Superior temporal gyrus (tissue), 1 donor: ENCODE data around the gene DHDDS.
"Not testable (repeated sequence)": the region's sequence is repeated elsewhere in the genome, so short reads cannot be mapped to it uniquely, and the experiment has no call there.

Experiments used
- DNase-seq: peaks from one replicate; pipeline ENCODE4 v3.0.0-alpha.2; 2016; ENCODE audit errors: extremely low spot score

Gene DHDDS, protein sequence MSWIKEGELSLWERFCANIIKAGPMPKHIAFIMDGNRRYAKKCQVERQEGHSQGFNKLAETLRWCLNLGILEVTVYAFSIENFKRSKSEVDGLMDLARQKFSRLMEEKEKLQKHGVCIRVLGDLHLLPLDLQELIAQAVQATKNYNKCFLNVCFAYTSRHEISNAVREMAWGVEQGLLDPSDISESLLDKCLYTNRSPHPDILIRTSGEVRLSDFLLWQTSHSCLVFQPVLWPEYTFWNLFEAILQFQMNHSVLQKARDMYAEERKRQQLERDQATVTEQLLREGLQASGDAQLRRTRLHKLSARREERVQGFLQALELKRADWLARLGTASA

GRCh38 chr1:26431979-26432695, at the start of gene DHDDS:
Gene DHDDS, plus strand, starts transcription at chr1:26432321. Its CDS starts 625 bp downstream, at chr1:26432946.
- peak; percentile 98 for DNase-seq

GRCh38 chr1:26384076-26384475, 48.0 kb upstream of the DHDDS start:
- DNase-seq, result no peak

DNA sequence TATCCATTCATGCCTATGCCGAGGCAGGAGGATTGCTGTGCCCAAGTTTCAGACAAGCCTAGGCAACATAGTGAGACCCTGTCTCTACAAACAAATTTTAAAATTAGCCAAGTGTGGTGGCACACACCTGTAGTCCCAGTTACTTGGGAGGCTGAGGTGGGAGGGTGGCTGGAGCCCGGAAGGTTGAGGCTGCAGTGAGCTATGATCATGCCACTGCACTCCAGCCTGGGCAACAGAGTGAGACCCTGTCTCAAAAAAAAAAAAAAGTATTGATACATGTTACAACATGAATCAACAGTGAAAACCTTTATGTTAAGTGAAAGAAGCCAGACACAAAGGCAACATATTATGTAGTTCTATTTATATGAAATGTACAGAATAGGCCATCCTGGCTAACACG, 47.1 kb upstream of the DHDDS start:
- DNase-seq, result not testable (repeated sequence)

- no peak for DNase-seq
Observed at GRCh38 chr1:26387447-26387846, 44.7 kb upstream of the DHDDS start.

DNA sequence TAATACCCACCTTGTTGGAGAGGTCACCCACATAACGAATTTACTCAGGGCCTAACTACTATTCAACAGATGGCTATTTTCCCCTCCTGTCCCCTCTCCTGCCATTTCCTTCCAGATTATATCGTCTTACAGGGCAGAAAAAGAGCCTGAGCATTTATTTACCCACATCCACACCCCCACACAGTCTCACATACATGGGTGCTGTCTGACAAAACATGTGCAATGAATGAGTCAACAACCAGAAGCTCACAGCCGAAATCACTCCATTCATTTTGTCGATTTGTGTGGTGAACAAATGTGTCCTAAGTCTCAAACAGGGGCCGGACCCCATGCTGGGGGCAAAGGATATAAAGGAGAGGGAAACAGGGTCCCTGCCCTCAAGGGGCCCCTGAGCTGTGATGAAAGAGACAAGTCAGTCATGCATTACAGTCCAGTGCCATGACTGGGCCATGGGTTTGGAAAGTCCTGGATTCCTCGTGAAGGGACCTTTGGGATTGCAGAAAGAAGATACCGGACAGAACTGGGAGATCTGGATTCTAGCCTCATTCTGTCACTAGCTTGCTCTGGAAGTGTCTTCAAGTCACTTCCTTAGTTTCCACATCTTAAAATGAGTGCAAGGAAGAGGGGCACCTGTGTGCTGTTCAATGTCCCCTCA, 43.2 kb upstream of the DHDDS start:
- DNase-seq, result no peak

DNA sequence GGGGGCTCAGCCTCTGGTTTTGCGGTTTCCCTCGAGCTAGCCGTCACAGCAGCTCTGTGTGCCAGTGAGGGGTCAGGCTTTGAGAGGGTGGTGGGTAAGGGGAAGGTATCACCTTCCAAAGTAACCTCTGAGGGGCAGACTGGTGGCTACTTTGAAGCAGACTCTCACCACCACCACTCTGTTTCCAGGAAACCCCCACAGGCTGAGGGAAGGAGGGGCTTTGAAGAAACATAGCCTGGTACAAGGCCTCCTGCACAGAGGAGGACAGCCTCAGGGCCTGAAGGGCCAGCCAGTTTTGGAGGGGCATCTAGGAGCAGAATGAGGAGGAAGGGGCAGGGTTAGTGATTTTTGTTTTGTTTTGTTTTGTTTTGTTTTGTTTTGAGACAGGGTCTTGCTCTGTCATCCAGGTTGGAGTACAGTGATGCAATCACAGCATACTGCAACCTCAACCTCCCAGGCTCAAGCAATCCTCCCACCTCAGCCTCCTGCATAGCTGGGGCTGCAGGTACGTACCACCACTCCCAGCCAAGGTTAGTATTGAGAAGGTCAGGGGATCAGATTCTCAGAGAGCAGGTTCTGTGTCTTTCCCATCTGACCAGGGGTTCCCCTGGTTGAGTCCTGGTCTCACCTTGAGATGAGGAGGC, 42.4 kb upstream of the DHDDS start:
- no peak for DNase-seq

- DNase-seq, result peak; percentile 19
Observed at GRCh38 chr1:26391450-26391849, 40.7 kb upstream of the DHDDS start.

GRCh38 chr1:26395754-26396153, 36.4 kb upstream of the DHDDS start:
- DNase-seq, result no peak

GRCh38 chr1:26399034-26399433, 33.1 kb upstream of the DHDDS start:
- DNase-seq, result no peak

- DNase-seq, result no peak
Observed at GRCh38 chr1:26401891-26402290, 30.2 kb upstream of the DHDDS start.

- no peak for DNase-seq
Observed at GRCh38 chr1:26403656-26404055, 28.5 kb upstream of the DHDDS start.

- no peak for DNase-seq
Observed at GRCh38 chr1:26404641-26405040, 27.5 kb upstream of the DHDDS start.

- DNase-seq, result no peak
Observed at GRCh38 chr1:26405281-26405915, 26.7 kb upstream of the DHDDS start.

DNA sequence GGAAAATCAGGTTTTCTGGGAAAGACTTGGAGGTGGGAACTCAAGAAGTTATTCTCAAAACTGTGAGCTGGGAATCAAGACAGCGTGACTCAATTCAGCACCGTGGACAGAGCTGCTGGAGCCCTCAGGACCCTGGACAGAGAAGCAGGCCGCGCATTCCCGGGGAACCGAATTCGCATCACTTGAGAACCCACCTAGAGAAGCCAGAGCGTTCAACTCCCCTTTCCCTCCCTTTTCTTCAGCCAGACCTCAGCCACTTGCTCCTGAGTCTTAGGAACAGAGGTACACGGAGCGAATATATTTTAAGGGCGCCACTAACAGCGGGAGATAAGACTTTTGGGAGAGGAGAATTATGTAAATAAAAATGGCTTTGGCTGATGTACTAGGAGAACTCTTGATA, 23.5 kb upstream of the DHDDS start:
- peak; percentile 66 for DNase-seq

DNA sequence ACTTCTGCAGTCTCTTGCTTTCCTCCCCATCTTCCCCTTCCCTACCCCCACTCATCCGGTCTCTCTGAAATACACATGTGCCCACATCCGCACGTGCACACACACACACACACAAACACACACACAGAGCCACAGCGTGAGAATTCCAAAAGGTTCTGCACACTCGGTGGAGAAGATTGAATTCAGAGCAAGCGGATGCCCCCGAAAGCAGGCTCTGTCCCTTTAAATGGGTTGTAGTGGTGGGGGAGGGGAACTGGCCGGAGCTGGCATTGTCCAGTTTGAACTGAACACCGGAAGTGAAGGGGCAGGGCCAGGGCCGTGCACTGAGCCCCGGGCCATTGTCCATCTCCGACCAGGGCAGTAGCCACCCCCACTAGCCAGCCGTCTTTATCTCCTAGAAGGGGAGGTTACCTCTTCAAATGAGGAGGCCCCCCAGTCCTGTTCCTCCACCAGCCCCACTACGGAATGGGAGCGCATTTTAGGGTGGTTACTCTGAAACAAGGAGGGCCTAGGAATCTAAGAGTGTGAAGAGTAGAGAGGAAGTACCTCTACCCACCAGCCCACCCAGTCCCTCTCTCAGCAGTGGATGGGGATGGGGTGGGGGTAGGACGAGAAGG, 22.8 kb upstream of the DHDDS start:
- no peak for DNase-seq

GRCh38 chr1:26410706-26411623, 21.2 kb upstream of the DHDDS start, which contains the start of gene LIN28A:
Gene LIN28A, plus strand, starts transcription at chr1:26410817. Its CDS starts 75 bp downstream, at chr1:26410892.
- DNase-seq, result no peak

DNA sequence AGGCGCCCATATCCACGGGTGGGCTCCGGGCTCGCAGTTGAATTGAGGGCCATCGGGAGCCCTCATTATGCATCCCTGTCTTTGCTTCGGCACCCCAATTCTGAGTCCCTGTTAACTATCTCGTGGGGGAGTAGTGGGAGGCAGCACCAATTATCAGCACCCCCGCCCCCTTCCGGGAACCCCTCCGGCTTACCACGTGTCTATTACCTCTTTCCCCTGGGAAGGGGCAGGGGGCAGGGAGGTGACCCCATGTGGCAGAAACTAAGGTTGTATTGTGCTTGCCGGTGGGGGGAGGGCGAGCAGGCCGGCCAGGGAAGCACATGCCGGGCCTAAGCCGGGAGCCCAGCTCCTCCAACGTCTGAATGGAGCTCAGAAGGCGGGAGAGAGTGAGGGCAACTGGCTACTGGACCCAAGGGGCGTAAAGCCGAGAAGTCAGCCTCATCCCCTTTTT, 20.5 kb upstream of the DHDDS start:
- DNase-seq, result no peak

GRCh38 chr1:26412180-26412840, 19.8 kb upstream of the DHDDS start:
- DNase-seq, result no peak

DNA sequence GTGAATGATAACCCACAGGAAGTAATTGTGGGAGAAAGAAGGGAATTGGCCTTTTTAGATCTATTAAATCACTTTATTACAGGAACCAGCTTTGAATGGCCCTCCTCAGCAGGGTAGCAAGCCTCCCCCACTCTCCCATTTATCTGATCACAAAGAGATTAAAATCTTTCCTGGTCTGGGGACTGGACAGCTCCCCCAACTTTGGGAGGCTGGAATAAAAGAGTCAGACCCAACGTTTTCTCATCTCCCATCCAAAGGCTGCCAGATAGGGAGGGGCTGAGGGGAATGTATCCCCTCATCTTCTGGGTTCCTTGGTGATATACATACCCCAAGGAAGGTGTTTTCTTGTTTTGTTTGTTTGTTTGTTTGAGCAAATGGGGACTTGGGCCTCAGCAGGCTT, 19.1 kb upstream of the DHDDS start:
- DNase-seq, result no peak
